22Rv1 (cell line): Measurements from ENCODE around the gene SLC20A1.

Experiments
- H3K27ac ChIP-seq: fragments of 450-650 bp; 2 replicates; pipeline ENCODE4 v1.5.1; 2017
- CTCF ChIP-seq: fragments of 450-650 bp; IDR thresholded peaks from 2 replicates; pipeline ENCODE4 v1.5.1; 2017; ENCODE audit warnings: mild to moderate bottlenecking
- ZFX ChIP-seq: fragments of 450-650 bp; IDR thresholded peaks from 2 replicates; pipeline ENCODE4 v1.6.1; 2017; ENCODE audit warnings: antibody characterized with exemption, borderline replicate concordance

SLC20A1 gene

GRCh38 chr2:112693596-112693995 lies 47.9 kb downstream of the SLC20A1 start:
- no peak overlapping the region for H3K27ac ChIP-seq
- TF ChIP-seq ZFX (no peak), CTCF (no peak)

- TF ChIP-seq CTCF (no peak), ZFX (no peak)
- H3K27ac ChIP-seq = no peak overlapping the region
Measured at GRCh38 chr2:112694182-112694581, 48.4 kb downstream of the SLC20A1 start.

- H3K27ac ChIP-seq = no peak overlapping the region
Measured at GRCh38 chr2:112698834-112699515, 53.2 kb downstream of the SLC20A1 start.

GRCh38 chr2:112699984-112700667 lies 54.4 kb downstream of the SLC20A1 start:
- no peak overlapping the region for H3K27ac ChIP-seq
- no peak for TF ChIP-seq ZFX
- no peak for TF ChIP-seq CTCF

More at GRCh38 chr2:112698834-112699515, 53.2 kb downstream of the SLC20A1 start:
- TF ChIP-seq CTCF (no peak), ZFX (no peak)

- no peak overlapping the region for H3K27ac ChIP-seq
Measured at GRCh38 chr2:112701052-112701451, 55.3 kb downstream of the SLC20A1 start.

GRCh38 chr2:112703684-112704083 lies 57.9 kb downstream of the SLC20A1 start:
- TF ChIP-seq ZFX (no peak), CTCF (no peak)
- no peak overlapping the region for H3K27ac ChIP-seq

More at GRCh38 chr2:112701052-112701451, 55.3 kb downstream of the SLC20A1 start:
- TF ChIP-seq CTCF (no peak), ZFX (no peak)

- TF ChIP-seq ZFX (no peak), CTCF (no peak)
- H3K27ac ChIP-seq = no peak overlapping the region
Measured at GRCh38 chr2:112705575-112705974, 59.8 kb downstream of the SLC20A1 start.
